ENCODE results near the gene CNGB1.

CNGB1 gene

GRCh38 chr16:57914244-57915173 is 56.4 kb downstream of the CNGB1 start:
- Histone ChIP-seq H3K9me2 (replicated peaks; ENCODE audit: insufficient read depth, low read length) (no peaks in the 10 kb centered on the region), H3K9ac (ENCODE audit: low read length) (no peak overlapping the region), H3K4me2 (ENCODE audit: low read depth, low read length, poor library complexity, severe bottlenecking) (no peak overlapping the region), H3F3A (ENCODE audit: insufficient read depth) (no peaks in the 10 kb centered on the region), H3K36me3 (ENCODE audit: low read length) (no peaks in the 10 kb centered on the region), H4K20me1 (ENCODE audit: low read depth, low read length) (no peaks in the 10 kb centered on the region), H3K9me3 (ENCODE audit: insufficient read depth, low read length) (no peaks in the 10 kb centered on the region), H3K79me2 (ENCODE audit: insufficient read depth, low read length) (no peaks in the 10 kb centered on the region), H2AFZ (ENCODE audit: low read depth, low read length, severe bottlenecking) (no peak overlapping the region), H3K27ac (ENCODE audit: low read depth, low read length) (no peak overlapping the region), H3K4me3 (ENCODE audit: insufficient read depth, low read length, poor library complexity, severe bottlenecking) (no peak overlapping the region), H3K27me3 (ENCODE audit: low read length) (no peaks in the 10 kb centered on the region)
- no peak for TF ChIP-seq EZH2phosphoT487 (conservative IDR thresholded peaks at IDR 0.05; ENCODE audit: low read length)
- TF ChIP-seq, protein P1, sequence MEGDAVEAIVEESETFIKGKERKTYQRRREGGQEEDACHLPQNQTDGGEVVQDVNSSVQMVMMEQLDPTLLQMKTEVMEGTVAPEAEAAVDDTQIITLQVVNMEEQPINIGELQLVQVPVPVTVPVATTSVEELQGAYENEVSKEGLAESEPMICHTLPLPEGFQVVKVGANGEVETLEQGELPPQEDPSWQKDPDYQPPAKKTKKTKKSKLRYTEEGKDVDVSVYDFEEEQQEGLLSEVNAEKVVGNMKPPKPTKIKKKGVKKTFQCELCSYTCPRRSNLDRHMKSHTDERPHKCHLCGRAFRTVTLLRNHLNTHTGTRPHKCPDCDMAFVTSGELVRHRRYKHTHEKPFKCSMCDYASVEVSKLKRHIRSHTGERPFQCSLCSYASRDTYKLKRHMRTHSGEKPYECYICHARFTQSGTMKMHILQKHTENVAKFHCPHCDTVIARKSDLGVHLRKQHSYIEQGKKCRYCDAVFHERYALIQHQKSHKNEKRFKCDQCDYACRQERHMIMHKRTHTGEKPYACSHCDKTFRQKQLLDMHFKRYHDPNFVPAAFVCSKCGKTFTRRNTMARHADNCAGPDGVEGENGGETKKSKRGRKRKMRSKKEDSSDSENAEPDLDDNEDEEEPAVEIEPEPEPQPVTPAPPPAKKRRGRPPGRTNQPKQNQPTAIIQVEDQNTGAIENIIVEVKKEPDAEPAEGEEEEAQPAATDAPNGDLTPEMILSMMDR (IDR thresholded peaks at IDR 0.05; ENCODE audit: insufficient read depth, low read length, poor library complexity, severe bottlenecking) = no peak

DNA sequence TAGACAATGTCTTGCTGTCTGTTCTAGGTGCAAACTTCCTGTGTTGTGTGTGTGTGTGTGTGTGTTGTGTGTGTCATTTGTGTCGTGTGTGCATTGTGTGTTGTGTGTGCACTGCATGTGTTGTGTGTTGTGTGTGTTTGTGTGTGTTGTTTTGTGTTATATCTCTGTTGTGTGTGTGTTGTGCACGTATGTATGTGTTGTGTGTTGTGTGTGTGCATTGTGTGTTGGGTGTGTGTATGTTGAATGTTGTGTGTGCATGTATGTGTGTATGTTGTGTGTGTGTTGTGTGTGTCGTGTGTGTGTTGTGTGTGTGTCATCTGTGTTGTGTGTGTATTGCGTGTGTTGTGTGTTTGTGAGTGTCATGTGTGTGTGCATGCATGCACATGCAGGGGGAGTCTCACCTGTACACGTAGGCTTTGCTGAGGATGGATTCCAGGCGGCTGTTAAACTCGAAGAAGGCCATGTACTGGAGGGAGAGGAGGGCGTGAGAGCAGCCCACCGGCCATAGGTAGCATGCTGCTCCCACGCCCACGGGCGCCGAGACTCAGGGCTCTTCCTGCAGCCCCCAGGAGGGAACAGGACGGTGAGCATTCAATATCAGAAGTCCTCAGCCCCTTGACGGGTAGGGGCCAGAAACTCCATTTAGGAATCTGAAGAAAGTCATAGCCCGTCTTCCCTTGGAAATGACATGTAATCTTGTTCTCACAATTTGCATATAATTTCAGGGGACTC is 58.2 kb downstream of the CNGB1 start:
- H3K27me3 ChIP-seq (ENCODE audit: low read length) = no peaks in the 10 kb centered on the region
- H3K9me3 ChIP-seq (ENCODE audit: insufficient read depth, low read length) = no peaks in the 10 kb centered on the region
- no peaks in the 10 kb centered on the region for H4K20me1 ChIP-seq (ENCODE audit: low read depth, low read length)
- no peaks in the 10 kb centered on the region for H3K9me2 ChIP-seq (replicated peaks; ENCODE audit: insufficient read depth, low read length)
- no peaks in the 10 kb centered on the region for H3F3A ChIP-seq (ENCODE audit: insufficient read depth)
- H3K79me2 ChIP-seq (ENCODE audit: insufficient read depth, low read length) = no peaks in the 10 kb centered on the region
- H3K4me3 ChIP-seq (ENCODE audit: insufficient read depth, low read length, poor library complexity, severe bottlenecking) = no peak overlapping the region
- no peak overlapping the region for H2AFZ ChIP-seq (ENCODE audit: low read depth, low read length, severe bottlenecking)
- H3K27ac ChIP-seq (ENCODE audit: low read depth, low read length) = no peak overlapping the region
- TF ChIP-seq, protein P1 (IDR thresholded peaks at IDR 0.05; ENCODE audit: insufficient read depth, low read length, poor library complexity, severe bottlenecking) = no peak
- no peak for TF ChIP-seq EZH2phosphoT487 (conservative IDR thresholded peaks at IDR 0.05; ENCODE audit: low read length)
- no peak overlapping the region for H3K4me2 ChIP-seq (ENCODE audit: low read depth, low read length, poor library complexity, severe bottlenecking)
- H3K36me3 ChIP-seq (ENCODE audit: low read length) = no peaks in the 10 kb centered on the region
- H3K9ac ChIP-seq (ENCODE audit: low read length) = no peak overlapping the region

DNA sequence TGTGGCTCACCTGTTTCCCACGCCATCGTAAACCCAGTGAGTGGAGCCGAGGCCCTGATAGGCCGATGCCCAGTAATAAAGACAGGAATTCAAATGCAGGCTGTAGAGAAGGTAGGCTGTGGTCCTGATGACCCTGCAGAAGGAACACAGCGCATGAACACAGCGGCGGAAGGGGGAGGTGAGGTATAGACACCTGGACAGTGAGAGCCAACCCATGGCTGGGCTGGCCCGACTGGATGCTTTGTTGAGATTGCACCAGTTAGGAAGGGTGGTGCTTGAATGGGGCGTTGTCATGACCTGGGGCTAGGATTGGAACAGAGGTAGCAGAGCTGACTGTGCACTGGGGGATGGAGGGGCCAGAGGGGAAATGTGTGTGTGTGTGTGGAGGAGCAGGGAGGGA is 59.2 kb downstream of the CNGB1 start:
- Histone ChIP-seq H3K9ac (ENCODE audit: low read length) (no peak overlapping the region), H3K9me2 (replicated peaks; ENCODE audit: insufficient read depth, low read length) (no peaks in the 10 kb centered on the region), H3K79me2 (ENCODE audit: insufficient read depth, low read length) (no peaks in the 10 kb centered on the region), H3F3A (ENCODE audit: insufficient read depth) (no peaks in the 10 kb centered on the region), H3K36me3 (ENCODE audit: low read length) (no peaks in the 10 kb centered on the region), H3K9me3 (ENCODE audit: insufficient read depth, low read length) (no peaks in the 10 kb centered on the region), H4K20me1 (ENCODE audit: low read depth, low read length) (no peaks in the 10 kb centered on the region), H3K27ac (ENCODE audit: low read depth, low read length) (no peak overlapping the region), H2AFZ (ENCODE audit: low read depth, low read length, severe bottlenecking) (no peak overlapping the region), H3K4me3 (ENCODE audit: insufficient read depth, low read length, poor library complexity, severe bottlenecking) (no peak overlapping the region), H3K27me3 (ENCODE audit: low read length) (no peaks in the 10 kb centered on the region), H3K4me2 (ENCODE audit: low read depth, low read length, poor library complexity, severe bottlenecking) (no peak overlapping the region)
- TF ChIP-seq, protein P1 (IDR thresholded peaks at IDR 0.05; ENCODE audit: insufficient read depth, low read length, poor library complexity, severe bottlenecking) = no peak
- TF ChIP-seq EZH2phosphoT487 (conservative IDR thresholded peaks at IDR 0.05; ENCODE audit: low read length) = no peak

Measured in SU-DHL-6 (cell line).